DMS79 (cell line): ENCODE results near the gene CASKIN1.

Experiments used
- DNase-seq: peaks from one replicate; lab custom pipeline; 2025; lab: John Stamatoyannopoulos, UW

The CASKIN1 gene

GRCh38 chr16:2173916-2174315 is 22.5 kb downstream of the CASKIN1 start:
- DNase-seq = no peak

GRCh38 chr16:2173366-2173765 is 23.0 kb downstream of the CASKIN1 start:
- no peak for DNase-seq

- DNase-seq = no peak
Observed at GRCh38 chr16:2172688-2173335, 23.6 kb downstream of the CASKIN1 start.

- no peak for DNase-seq
Observed at GRCh38 chr16:2171601-2172178, 24.7 kb downstream of the CASKIN1 start.

GRCh38 chr16:2170587-2171435 is 25.6 kb downstream of the CASKIN1 start:
- DNase-seq = no peak

GRCh38 chr16:2170080-2170479 is 26.3 kb downstream of the CASKIN1 start:
- DNase-seq = no peak

GRCh38 chr16:2167068-2167638 is 29.3 kb downstream of the CASKIN1 start:
- DNase-seq = no peak

- DNase-seq = no peak
Observed at GRCh38 chr16:2166263-2167067, 29.9 kb downstream of the CASKIN1 start.

GRCh38 chr16:2165861-2166260 is 30.5 kb downstream of the CASKIN1 start:
- DNase-seq = no peak

GRCh38 chr16:2163211-2163881 is 33.1 kb downstream of the CASKIN1 start:
- DNase-seq = no peak

GRCh38 chr16:2162676-2163118 is 33.7 kb downstream of the CASKIN1 start:
- DNase-seq = no peak

GRCh38 chr16:2161911-2162310 is 34.5 kb downstream of the CASKIN1 start:
- no peak for DNase-seq

GRCh38 chr16:2160915-2161551 is 35.4 kb downstream of the CASKIN1 start:
- no peak for DNase-seq

GRCh38 chr16:2159175-2159838 is 37.1 kb downstream of the CASKIN1 start:
- DNase-seq = no peak

GRCh38 chr16:2158262-2158638 is 38.2 kb downstream of the CASKIN1 start:
- DNase-seq = no peak

- DNase-seq = no peak
Observed at GRCh38 chr16:2157480-2158261, 38.7 kb downstream of the CASKIN1 start.

GRCh38 chr16:2156849-2157224 is 39.6 kb downstream of the CASKIN1 start:
- DNase-seq = no peak

- no peak for DNase-seq
Observed at GRCh38 chr16:2155977-2156848, 40.2 kb downstream of the CASKIN1 start.
